CD1c-positive myeloid dendritic cell (primary cell): ENCODE data around the gene ZNF446.
A peak's percentile ranks its signal among the peaks of the same experiment; 100 is the strongest.
"Not testable (repeated sequence)": the region's sequence is repeated elsewhere in the genome, so short reads cannot be mapped to it uniquely, and the experiment has no call there.

Experiments used
- DNase-seq: peaks from one replicate; pipeline ENCODE4 v3.0.0-alpha.2; 2016; ENCODE audit errors: extremely low spot score

ZNF446 gene

GRCh38 chr19:58470837-58471543 lies 5.2 kb upstream of the ZNF446 start:
- not testable (repeated sequence) for DNase-seq

DNA sequence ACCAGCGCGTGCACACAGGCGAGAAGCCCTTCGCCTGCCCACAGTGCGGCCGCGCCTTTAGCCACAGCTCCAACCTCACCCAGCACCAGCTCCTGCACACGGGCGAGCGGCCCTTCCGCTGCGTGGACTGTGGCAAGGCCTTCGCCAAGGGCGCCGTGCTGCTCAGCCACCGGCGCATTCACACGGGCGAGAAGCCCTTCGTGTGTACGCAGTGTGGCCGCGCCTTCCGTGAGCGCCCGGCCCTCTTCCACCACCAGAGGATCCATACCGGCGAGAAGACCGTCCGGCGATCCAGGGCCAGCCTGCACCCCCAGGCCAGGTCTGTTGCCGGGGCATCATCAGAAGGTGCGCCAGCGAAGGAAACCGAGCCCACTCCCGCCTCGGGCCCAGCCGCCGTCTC lies 4.4 kb upstream of the ZNF446 start:
- no peak for DNase-seq

DNA sequence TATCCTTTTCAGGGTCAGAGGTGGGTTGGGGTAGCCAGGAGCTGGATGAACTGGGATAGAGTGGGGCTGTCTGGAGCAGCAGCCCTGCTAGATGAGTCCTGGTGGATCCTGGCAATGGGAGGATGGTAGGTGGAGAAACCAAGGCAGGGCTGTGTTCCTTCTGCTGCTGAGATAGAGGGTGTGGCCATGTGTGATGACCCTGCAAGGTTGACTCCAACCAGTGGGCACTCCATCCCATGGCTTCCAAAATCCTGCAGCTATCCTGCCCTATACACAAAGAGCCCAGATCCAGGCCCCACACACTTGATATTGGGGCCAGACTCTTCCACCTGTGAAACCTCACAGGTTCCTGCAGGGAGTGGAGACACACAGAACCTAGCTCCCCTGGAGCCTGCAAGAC lies 2.4 kb upstream of the ZNF446 start:
- DNase-seq, result no peak

DNA sequence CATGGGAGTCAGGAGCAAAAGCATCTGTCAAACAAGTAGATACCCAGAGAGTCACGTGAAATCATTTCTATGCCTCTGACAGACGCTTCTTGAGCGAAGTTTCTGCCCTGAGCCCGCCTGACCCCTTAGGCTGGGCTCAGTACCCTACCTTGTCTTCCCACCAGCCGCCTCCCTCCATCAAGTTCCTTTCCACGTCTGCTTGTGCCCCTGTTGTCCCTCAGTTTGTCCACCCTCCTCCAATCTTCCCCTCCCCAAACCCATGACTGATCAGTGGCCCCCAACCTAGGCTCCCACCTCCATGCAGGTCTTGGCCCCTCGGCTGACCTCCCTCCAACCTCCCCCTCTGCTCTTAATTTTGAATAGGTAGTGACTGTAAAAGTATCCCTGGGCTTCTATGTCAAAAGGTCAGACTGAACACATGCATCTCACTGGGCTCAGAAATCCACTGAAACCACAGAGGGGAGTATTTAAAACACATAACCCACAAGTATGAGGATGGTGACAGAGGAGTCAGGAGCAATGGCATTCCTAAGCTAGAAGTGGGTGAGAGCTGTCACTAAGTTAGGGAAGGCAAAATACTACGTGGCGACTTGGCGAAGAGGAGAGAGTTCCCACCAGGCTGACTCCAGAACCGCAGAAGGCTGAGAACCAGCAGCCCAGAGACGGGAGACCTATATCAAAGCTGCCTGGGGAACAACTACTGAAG lies 1.7 kb upstream of the ZNF446 start:
- DNase-seq, result no peak

- no peak for DNase-seq
Observed at GRCh38 chr19:58474997-58475713, 997 bp upstream of the ZNF446 start.

DNA sequence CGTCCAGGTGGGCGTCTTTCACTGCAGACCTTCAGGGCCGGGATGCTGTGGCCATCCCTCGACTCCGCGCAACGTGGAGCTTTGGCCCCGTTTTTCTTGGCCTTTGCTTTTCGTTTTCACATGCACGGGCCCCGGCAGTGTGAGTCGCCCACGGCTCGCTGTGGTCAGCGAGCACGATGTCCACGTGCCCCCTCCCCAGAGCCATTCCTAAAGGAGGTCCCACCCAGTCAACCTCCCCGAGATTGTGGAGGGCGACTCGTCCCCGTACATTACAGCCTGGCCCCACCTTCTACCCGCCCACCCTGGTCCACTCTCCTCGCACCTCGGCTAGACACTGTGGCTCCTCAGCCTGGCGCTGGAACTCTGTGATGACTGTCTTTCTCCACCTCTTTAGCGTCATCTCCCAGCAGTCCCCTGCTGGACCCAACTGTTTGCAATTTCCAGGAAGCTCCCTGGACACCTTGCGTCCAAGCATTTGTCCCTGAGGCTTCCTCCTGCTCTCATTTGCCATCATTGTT lies 405 bp downstream of the ZNF446 start:
- no peak for DNase-seq

- no peak for DNase-seq
Observed at GRCh38 chr19:58477130-58477529, 978 bp downstream of the ZNF446 start.

- no peak for DNase-seq
Observed at GRCh38 chr19:58477871-58478270, 1.7 kb downstream of the ZNF446 start.

- DNase-seq, result no peak
Observed at GRCh38 chr19:58479303-58479702, 3.2 kb downstream of the ZNF446 start.

GRCh38 chr19:58479736-58480480 lies 3.8 kb downstream of the ZNF446 start:
- no peak for DNase-seq

GRCh38 chr19:58480481-58480830 lies 4.3 kb downstream of the ZNF446 start:
- no peak for DNase-seq

GRCh38 chr19:58480831-58481230 lies 4.7 kb downstream of the ZNF446 start:
- DNase-seq, result no peak

DNA sequence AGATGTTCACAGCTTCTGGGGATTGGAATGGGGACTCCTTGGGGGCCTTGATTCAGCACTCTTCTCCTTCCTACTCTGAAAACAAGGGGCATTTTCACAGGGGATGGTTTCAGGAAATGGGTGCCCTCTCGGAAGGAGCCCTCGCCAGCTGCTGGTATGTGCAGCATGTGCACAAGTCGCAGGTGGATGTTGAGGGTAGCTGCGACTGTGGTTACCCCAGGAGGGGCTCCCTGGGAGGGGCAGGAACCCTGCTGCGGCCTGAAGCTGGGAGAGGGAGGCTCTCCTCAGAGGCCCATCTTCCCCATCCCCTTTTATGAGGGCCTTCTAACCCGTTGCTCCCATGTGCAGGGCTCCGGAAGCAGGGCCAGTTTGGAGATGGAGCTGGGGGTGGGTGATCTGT lies 6.2 kb downstream of the ZNF446 start:
- no peak for DNase-seq

DNA sequence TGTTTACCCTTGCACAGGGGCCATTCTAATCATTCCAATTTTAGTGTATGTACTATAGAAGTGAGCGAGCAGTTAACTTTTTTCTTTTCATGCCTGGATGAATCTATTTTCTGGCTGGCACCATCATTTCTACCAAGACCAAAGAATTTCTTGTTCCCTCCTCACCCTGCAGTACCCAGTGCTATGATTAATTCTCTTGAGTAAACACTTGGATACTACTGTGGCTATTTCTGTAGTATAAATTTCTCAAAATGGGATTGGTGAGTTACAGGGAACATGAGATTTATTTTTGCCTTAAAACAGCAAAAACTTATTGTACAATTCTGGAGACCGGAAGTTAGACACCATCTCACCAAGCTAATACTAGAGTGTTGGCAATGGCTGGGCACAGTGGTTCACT lies 7.6 kb downstream of the ZNF446 start:
- DNase-seq, result no peak

- DNase-seq, result not testable (repeated sequence)
Observed at GRCh38 chr19:58484349-58484748, 8.2 kb downstream of the ZNF446 start.

- no peak for DNase-seq
Observed at GRCh38 chr19:58491393-58491792, 15.2 kb downstream of the ZNF446 start.

DNA sequence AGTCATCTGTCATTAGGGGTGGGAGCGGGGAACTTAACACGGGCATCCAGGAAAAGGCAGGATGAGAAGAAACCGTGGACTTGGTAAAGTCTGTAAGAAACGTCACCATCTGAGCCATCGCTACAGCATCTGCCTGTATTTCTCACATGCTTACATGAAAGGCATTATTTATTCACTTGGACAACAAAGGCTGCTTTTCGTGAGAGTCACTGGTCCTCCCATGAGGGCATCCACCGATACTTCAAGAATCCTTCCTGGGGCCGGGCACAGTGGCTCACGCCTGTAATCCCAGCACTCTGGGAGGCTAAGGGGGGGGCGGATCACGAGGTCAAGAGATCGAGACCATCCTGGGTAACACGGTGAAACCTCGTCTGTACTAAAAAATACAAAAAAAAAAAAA lies 16.1 kb downstream of the ZNF446 start:
- DNase-seq, result no peak

- DNase-seq, result no peak
Observed at GRCh38 chr19:58497634-58498170, 21.6 kb downstream of the ZNF446 start.

DNA sequence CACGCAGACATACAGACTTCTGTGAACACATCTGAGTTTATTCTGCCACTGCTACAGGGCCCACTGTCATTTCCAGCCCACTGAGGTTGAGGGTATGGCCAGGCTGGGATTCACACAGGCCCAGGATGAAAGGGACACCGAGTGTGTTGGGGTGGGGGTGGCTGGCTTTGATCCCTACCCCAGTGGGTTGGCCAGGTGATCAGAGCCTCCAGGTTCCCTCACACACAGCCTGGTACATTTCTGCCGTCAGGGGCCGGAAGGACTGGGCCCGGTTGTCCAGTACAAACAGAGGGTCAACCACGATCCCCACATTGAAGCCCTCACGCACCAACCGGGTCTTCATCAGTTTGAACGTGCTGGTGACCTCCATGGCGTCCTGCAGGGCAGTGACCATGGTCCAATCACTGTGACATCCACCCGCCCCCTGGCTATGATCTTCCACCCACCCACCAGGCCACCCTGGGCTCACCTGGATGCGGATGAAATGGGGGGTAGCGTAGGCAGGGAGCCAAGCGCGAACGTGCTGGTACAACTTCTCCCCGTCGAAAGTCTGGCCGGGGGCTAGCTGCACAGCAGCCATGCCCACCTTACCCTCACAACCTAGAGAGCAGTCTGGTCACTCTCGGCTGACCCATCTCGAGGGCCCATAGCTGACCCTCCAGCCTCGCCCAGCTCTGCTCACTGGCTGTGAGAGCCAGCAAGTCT lies 22.3 kb downstream of the ZNF446 start:
- DNase-seq, result no peak

- DNase-seq, result peak; percentile 99
Observed at GRCh38 chr19:58499021-58499927, 23.1 kb downstream of the ZNF446 start.
